HG02981 (cell line): ENCODE results near the gene TRIM29.

Source experiments
- ATAC-seq: cut with Tn5 transposase; IDR thresholded peaks from one replicate; pipeline ENCODE4 v1.9.1; 2021; ENCODE audit warnings: mild to moderate bottlenecking, moderate library complexity; ENCODE audit not compliant: unreplicated experiment

Gene TRIM29

GRCh38 chr11:120064341-120064740, 73.6 kb downstream of the TRIM29 start:
- no peak for ATAC-seq

- ATAC-seq: no peak
Measured at GRCh38 chr11:120063686-120064340, 74.1 kb downstream of the TRIM29 start.

- ATAC-seq: no peak
Measured at GRCh38 chr11:120062561-120062930, 75.4 kb downstream of the TRIM29 start.

GRCh38 chr11:120061761-120062560, 76.0 kb downstream of the TRIM29 start:
- no peak for ATAC-seq
